Right cardiac atrium (tissue), 5 donors: Measurements from ENCODE around the gene FOXR1. TPM values are rescaled to one million over a fixed set of nuclear protein-coding genes. Genes with fewer than 3 reads are reported as not detected.
A peak's percentile ranks its signal among the peaks of the same experiment; 100 is the strongest.

Experiments used
- ATAC-seq, 2 donors: fragments of 200-7000 bp; cut with Tn5 transposase; one replicate each; pipeline versions ENCODE4 v1.8.0 to v1.9.1; 2020; ENCODE audit warnings: moderate library complexity in 2 of 2, mild to moderate bottlenecking in 1 of 2
- DNase-seq, 3 donors: peaks; one replicate each; pipeline ENCODE4 v3.0.0-alpha.2; 2020
- H3K27ac ChIP-seq: one replicate; pipeline ENCODE4 v1.5.1; 2013; ENCODE audit warnings: mild to moderate bottlenecking, low read length, control low read depth, moderate library complexity
- H3K27me3 ChIP-seq: one replicate; pipeline ENCODE4 v1.6.1; 2013; ENCODE audit not compliant: control insufficient read depth, insufficient read depth
- H3K4me1 ChIP-seq: one replicate; pipeline ENCODE4 v1.6.1; 2013; ENCODE audit warnings: low read length; ENCODE audit not compliant: control insufficient read depth, insufficient read depth
- H3K4me3 ChIP-seq: one replicate; pipeline ENCODE4 v1.5.1; 2013; ENCODE audit warnings: low read length, control low read depth
- H3K9me3 ChIP-seq: one replicate; pipeline ENCODE4 v1.6.1; 2013; ENCODE audit warnings: low read length; ENCODE audit not compliant: control insufficient read depth
- WGBS: extraction: QIAGEN DNeasy Blood & Tissue Kit; methylation state at CpG from one replicate; pipeline ENCODE4 v1.1.7; 2013; 5-methylcytosine and 5-hydroxymethylcytosine counted together
- intact Hi-C, 4 donors: fragments of 100-400 bp; cut with DNase I; formaldehyde crosslinking; loops; one replicate each; pipeline versions ENCODE4 v1.11.0 to v1.14.0; 2022 to 2023
- polyA plus RNA-seq: library from polyadenylated mRNA; stranded (reverse); fragments of 200-250 nt; gene quantifications from one replicate; pipeline ENCODE4 v1.2.3, GENCODE V29; 2013
- total RNA-seq, 4 donors: library from RNA; stranded (reverse); fragmentation: NEBNext Ultra II Directional; extraction: Animal tissue kit (Norgen Biotek cat#: 25700); gene quantifications; one replicate each; pipeline ENCODE4 v1.2.1, GENCODE V29; 2021
- donor health status: healthy with polysubstance abuse.
- donor health status: DM: no; HTN: yes; CAD: no.
- donor health status: DM: no; HTN: no; CAD: no.
- donor health status: DM: no; HTN: yes; CAD: no; lungs with severe emphysema.
- donor health status: DM: yes; HTN: yes; CAD: no.

The FOXR1 gene
- total and polyA plus RNA-seq, 5 donors: not detected

DNA sequence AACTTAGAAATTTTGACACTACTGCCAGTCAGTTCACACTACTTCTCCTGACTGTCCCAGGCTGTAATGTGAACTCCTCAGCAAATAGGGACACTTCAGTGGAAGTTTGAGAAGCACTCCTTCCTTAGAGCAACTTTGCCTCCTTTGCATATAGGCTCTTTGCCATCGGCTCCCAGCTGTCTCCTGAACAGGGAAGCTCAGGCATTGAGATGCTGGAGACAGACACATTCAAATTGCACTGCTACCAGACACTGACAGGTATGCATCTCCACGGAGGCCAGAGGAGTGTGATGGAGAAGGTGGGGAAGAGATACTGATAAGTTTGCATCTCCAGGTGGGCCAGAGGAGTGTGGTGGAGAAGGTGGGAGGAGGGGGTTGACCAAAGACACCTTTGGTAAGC, 48.4 kb downstream of the FOXR1 start:
- Histone ChIP-seq H3K4me3 (peak overlapping the region; percentile 18), H3K9me3 (no peaks in the 10 kb centered on the region), H3K27ac (no peak overlapping the region), H3K4me1 (peaks cover 8% of the 10 kb centered on the region), H3K27me3 (no peaks in the 10 kb centered on the region)
- DNase-seq (no peak), ATAC-seq (no peak)
- intact Hi-C loops: loop anchor here in 1 of 4 donors (10.0 kb wide), 1 partner anchor 115 kb away; no protein-coding TSS in a partner anchor
- WGBS: 49% methylated on average over 2 of the region's 2 CpGs

DNA sequence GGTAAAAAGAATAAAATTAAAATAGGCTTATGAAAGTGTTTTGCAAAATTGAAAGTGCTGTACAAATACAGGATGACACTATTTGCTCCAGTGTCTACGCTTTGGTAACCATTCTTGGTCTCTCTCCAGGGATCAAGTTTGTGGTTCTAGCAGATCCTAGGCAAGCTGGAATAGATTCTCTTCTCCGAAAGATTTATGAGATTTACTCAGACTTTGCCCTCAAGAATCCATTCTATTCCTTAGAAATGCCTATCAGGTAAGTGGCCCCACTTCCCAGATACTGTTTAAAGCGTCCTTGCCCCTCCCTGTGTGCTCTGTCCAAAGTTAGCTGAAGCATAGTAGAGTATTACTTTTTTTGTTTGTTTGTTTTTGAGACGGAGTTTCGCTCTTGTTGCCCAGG, 50.1 kb downstream of the FOXR1 start:
- Histone ChIP-seq H3K27ac (no peak overlapping the region), H3K27me3 (no peaks in the 10 kb centered on the region), H3K4me3 (no peak overlapping the region), H3K9me3 (no peaks in the 10 kb centered on the region), H3K4me1 (peaks cover 7% of the 10 kb centered on the region)
- DNase-seq (no peak), ATAC-seq (no peak)
- WGBS: 88% methylated on average over 5 of the region's 5 CpGs
- intact Hi-C loops: loop anchor here in 1 of 4 donors (10.0 kb wide), 1 partner anchor 117 kb away; no protein-coding TSS in a partner anchor

DNA sequence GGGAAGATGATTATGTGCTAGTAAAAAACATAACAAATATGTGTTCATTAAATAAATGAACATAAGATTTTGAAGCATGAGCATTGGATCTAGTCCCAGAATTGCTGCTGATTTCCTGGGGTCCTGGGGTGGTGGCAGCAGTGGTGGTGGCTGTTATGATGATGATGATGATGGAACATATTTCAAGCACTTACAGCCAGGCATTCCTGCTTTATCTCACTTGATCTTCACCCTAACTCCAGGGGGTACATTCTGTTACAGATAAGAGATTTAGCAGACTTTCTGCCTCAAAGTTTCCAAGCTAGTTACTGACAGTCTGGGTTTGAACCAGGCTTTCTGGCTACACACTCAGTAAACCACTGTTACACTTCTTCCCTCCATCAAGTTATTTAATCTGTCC, 52.2 kb downstream of the FOXR1 start:
- ATAC-seq (no peak), DNase-seq (no peak)
- H3K27ac ChIP-seq: no peak overlapping the region
- no peaks in the 10 kb centered on the region for H3K9me3 ChIP-seq
- no peaks in the 10 kb centered on the region for H3K27me3 ChIP-seq
- H3K4me1 ChIP-seq: peaks cover 6% of the 10 kb centered on the region
- no peak overlapping the region for H3K4me3 ChIP-seq
- intact Hi-C loops: loop anchor here in 1 of 4 donors (10.0 kb wide), 1 partner anchor 119 kb away; no protein-coding TSS in a partner anchor

DNA sequence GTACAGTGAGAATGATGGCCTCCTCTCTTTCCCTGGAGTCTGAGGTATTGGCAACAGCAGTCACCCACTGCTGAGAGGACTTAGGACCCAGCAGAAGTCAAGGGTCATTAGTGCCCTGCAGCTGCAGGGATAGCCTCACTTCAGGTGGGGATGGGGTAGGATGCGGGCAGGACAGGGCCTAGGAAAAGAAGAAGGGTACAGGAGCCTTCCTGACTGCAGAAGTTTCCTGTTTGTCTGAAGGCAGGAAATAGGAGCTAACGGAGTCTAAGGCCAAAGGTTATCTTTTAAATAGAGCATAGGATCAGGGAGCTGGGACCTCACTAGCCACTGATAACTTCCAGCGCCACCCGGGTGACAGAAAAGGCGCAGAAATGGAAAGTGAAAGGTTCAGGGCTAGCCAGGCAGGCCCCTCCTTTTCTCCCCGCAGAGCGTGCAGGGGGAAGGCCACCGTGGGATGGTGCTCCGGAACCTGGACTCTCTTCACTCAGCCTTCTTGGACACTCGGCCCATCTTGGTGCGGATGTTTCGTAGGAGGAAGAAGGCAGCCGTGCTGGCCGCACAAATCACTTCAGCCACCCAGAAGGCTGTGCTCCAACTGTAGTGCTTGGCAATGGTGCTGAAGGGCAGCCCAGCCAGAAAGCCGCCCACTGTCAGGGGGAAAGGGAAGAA, 53.0 kb downstream of the FOXR1 start:
- intact Hi-C loops: loop anchor here in 1 of 4 donors (10.0 kb wide), 1 partner anchor 120 kb away; no protein-coding TSS in a partner anchor

DNA sequence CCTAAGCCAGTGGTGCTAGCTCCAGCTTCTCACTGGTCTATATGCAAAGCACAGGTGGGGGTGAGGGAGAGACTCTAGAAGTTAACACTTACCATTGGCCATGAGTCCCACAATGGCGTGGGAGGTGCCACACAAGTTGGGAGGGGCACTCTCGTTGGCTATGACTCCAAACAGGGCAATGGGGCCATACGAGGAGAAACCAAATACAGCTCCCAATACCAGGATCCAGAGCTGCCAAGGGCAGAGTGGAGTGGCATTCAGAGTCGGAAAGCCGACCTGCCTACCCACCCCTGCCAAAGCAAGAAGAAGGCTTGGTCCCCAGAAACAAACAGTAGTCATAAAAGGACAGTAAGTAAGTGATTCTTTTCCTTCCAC, 53.5 kb downstream of the FOXR1 start:
- H3K4me1 ChIP-seq: peaks cover 4% of the 10 kb centered on the region
- H3K27me3 ChIP-seq: no peaks in the 10 kb centered on the region
- no peaks in the 10 kb centered on the region for H3K9me3 ChIP-seq
- intact Hi-C loops: loop anchor here in 1 of 4 donors (10.0 kb wide), 1 partner anchor 120 kb away; no protein-coding TSS in a partner anchor
- DNase-seq: no peak
- H3K27ac ChIP-seq: peak overlapping the region; percentile 14
- no peak overlapping the region for H3K4me3 ChIP-seq
- peak; percentile 2 to 6 for ATAC-seq
- WGBS: 67% methylated on average over 5 of the region's 5 CpGs

More for the DNA sequence above, 53.0 kb downstream of the FOXR1 start:
- DNase-seq (no peak), ATAC-seq (peak; percentile 4 to 14)
- H3K9me3 ChIP-seq: no peaks in the 10 kb centered on the region
- 43% methylated on average over 15 of the region's 15 CpGs for WGBS
- H3K27me3 ChIP-seq: no peaks in the 10 kb centered on the region
- H3K4me1 ChIP-seq: peaks cover 6% of the 10 kb centered on the region
- H3K27ac ChIP-seq: peak overlapping the region; percentile 59
- no peak overlapping the region for H3K4me3 ChIP-seq

DNA sequence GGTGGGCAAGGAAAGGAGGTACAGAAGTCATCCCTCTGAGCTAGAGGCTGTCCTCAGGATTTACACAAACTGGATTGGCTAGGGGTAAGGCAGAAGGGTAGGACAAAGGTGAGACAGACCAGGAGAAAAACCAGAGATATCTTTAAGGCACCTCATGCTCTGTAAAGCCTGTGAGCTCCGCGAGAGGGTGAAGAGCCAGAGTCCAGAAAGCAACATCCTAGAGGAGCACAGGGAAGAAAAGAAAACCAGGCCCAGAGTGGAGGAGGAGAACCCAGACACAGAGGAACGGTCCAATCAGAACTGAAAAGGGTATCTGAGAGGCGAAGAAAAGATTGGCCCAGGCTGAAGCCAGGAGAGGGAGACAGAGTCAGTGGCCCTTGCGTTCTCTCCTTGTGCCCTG, 54.0 kb downstream of the FOXR1 start:
- H3K27me3 ChIP-seq: no peaks in the 10 kb centered on the region
- ATAC-seq: no peak
- WGBS: 86% methylated on average over 5 of the region's 5 CpGs
- H3K9me3 ChIP-seq: no peaks in the 10 kb centered on the region
- H3K4me3 ChIP-seq: no peak overlapping the region
- DNase-seq: no peak
- H3K4me1 ChIP-seq: peaks cover 4% of the 10 kb centered on the region
- no peak overlapping the region for H3K27ac ChIP-seq
- intact Hi-C loops: loop anchor here in 1 of 4 donors (10.0 kb wide), 1 partner anchor 121 kb away; no protein-coding TSS in a partner anchor

DNA sequence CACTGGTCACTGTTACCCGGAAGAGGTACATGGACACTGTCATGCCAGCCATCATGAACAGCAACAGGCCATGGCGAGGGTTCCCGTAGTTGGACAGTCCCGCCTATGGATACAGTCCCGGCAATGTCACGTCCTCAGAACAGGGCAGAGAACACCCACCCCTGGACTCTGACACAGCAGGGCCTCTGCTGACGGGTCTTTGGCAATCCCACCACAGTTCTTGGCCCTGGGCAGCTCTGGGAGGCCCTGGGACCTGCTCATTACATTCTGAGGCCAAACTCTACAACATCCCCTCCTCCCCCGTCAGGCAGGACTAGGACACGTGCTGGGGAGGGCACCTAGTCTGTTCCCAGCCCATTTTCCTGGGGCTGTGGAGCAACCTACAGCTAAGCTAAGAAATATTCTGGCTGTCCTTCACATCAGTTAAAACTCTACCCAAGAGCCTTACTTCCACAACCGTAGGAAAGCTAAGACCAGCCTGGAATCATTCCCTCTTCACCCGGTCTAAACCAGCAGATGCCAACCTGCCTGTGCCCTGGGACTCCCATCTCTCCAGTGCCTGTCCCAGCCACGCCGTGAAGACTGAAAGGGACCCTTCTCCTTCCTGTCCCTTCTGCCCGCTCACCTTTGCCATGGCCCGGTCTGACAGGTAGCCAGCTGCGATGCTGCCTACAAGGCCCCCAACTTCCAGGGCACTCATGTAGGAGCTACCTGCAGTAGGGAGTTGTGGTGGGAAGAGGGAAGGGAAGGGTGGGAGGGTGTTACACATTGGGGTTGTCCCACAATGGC, 54.6 kb downstream of the FOXR1 start:
- WGBS: 84% methylated on average over 16 of the region's 16 CpGs
- intact Hi-C loops: loop anchor here in 1 of 4 donors (10.0 kb wide), 1 partner anchor 121 kb away; no protein-coding TSS in a partner anchor
- DNase-seq: peak in 1 of 3 donors; percentile 36
- H3K4me3 ChIP-seq: no peak overlapping the region
- peaks cover 4% of the 10 kb centered on the region for H3K4me1 ChIP-seq
- H3K27me3 ChIP-seq: no peaks in the 10 kb centered on the region
- no peak overlapping the region for H3K27ac ChIP-seq
- H3K9me3 ChIP-seq: no peaks in the 10 kb centered on the region
- ATAC-seq: no peak

DNA sequence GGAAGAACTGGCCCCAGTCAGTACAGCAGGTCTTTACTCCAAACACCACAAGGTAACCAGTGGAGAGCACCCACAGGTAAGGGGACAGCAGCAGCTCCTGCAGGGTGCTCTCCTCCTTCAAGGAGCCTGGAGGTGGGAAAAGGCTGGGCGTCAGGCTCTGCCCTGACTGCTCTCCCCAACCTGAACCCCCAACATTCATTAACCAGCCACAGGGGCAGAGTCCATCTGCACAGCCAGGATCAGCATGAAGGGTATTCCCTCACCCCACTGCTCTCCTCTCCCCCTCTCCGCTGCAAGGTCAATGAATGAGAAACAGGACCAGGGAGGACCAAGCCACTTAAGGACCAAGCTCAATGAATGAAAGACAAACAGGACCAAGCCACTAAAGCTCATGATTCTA, 55.4 kb downstream of the FOXR1 start:
- H3K4me3 ChIP-seq: no peak overlapping the region
- no peak for ATAC-seq
- peaks cover 4% of the 10 kb centered on the region for H3K4me1 ChIP-seq
- no peaks in the 10 kb centered on the region for H3K27me3 ChIP-seq
- DNase-seq: no peak
- intact Hi-C loops: loop anchor here in 1 of 4 donors (10.0 kb wide), 1 partner anchor 122 kb away; no protein-coding TSS in a partner anchor
- no peaks in the 10 kb centered on the region for H3K9me3 ChIP-seq
- WGBS: 98% methylated on average over 2 of the region's 2 CpGs
- H3K27ac ChIP-seq: no peak overlapping the region

DNA sequence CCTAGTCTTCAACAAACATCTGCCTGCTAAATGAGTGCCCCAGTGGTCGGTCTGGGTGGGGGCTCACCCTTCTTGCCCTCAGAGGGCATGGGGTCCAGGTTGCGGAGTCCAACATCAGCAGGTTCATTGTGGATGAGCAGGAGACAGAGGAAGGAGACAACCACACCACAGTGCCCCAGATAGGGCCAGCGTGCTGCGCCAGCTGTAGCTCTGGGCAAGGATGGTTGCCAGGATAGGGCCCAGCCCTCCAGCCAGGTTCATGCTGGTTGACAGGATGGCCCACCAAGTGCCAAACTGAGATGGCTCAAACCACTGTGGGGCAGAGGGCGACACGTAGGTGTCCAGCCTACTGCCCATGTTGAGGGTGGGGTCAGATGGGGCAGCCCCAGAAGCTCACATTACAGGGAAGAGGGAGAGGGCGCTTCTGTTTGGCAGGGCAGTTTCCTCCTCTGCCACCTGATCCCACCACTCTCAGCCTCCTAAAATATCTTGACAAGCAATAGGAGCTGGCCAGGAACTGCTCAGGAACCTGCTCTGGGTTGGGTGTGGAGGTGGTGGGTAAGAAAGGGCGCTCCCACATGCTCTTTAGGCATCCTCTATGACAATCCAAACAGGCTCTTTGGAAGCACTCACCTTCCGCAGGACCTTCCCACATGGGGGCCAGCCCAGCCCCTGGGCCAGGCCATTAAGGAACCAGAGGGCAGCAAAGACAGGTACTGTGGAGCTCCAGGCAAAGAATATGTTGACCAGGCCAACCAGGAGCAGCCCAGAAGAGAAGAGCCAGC, 56.2 kb downstream of the FOXR1 start:
- no peaks in the 10 kb centered on the region for H3K27me3 ChIP-seq
- peaks cover 4% of the 10 kb centered on the region for H3K4me1 ChIP-seq
- no peak overlapping the region for H3K27ac ChIP-seq
- H3K9me3 ChIP-seq: no peaks in the 10 kb centered on the region
- H3K4me3 ChIP-seq: no peak overlapping the region
- intact Hi-C loops: loop anchor here in 1 of 4 donors (10.0 kb wide), 1 partner anchor 123 kb away; no protein-coding TSS in a partner anchor
- DNase-seq (no peak), ATAC-seq (no peak)
- WGBS: 96% methylated on average over 9 of the region's 9 CpGs

DNA sequence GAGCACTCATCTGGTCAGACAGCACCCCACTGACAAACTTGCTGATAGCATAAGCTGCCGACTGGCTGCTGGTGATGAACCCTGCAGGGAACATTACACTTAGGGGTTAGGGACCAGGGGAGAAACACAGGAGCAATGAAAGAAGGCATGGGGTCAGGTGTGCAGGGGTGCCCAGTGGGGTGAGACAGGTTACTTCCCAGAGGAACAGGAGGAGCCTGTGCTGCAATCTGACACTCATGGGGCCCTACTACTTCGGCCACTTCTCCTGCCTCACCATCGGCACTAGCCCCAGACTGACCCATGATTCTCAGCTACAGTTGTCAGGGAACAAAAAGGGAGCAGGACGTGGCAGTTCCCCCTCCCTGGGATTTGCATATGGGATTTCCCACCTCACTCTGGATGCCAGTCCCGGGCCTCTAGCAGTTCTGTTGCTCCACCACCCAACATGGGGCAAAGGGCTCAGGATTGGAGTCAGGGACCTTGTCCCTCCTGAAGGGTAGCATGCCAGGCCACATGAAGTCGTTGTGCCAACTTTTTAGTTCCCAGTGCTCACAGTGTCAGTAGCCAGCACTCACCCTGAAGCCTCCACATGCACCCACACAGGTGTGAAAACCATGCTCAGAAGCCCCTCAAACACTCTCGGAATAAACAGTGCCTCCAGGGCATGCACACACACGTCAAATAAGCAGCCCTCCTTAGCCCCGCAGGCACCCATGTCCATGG, 56.9 kb downstream of the FOXR1 start:
- DNase-seq (no peak), ATAC-seq (no peak)
- Histone ChIP-seq H3K27ac (no peak overlapping the region), H3K4me1 (peaks cover 4% of the 10 kb centered on the region), H3K27me3 (no peaks in the 10 kb centered on the region), H3K4me3 (no peak overlapping the region), H3K9me3 (no peaks in the 10 kb centered on the region)
- intact Hi-C loops: loop anchor here in 1 of 4 donors (10.0 kb wide), 1 partner anchor 124 kb away; no protein-coding TSS in a partner anchor
- WGBS: 75% methylated on average over 9 of the region's 9 CpGs
